MCF 10A (cell line): ENCODE data around the gene PLEKHB1. TPM values are rescaled to one million over a fixed set of nuclear protein-coding genes. Genes with fewer than 3 reads are reported as not detected.

Experiments used
- BruUV-seq: library from RNA; stranded (reverse); fragments of 400-500 nt; replicated peaks from 2 replicates; lab custom pipeline; 2021; lab: Mats Ljungman, UMichigan
- CTCF ChIA-PET: fragments of 300-600 bp; sonication (Branson Sonifier 250); formaldehyde crosslinking; extraction: SDS; loops from one replicate; lab custom pipeline; 2021; ENCODE audit warnings: antibody characterized with exemption, inconsistent platforms; lab: Yijun Ruan, JAX
- POLR2A ChIA-PET: fragments of 300-600, 350-650 bp; sonication (Branson Sonifier 250); formaldehyde crosslinking; extraction: SDS; loops from one replicate; lab custom pipeline; 2020; ENCODE audit warnings: antibody characterized with exemption, inconsistent platforms; lab: Yijun Ruan, JAX
- DNase-seq: peaks from one replicate; pipeline ENCODE4 v3.0.0-alpha.2; 2018; ENCODE audit not compliant: unreplicated experiment
- H3K27ac Mint-ChIP-seq: one replicate; pipeline ENCODE4 v1.8.0; 2022; ENCODE audit warnings: mild to moderate bottlenecking, low read depth, mixed read lengths; ENCODE audit not compliant: unreplicated experiment
- H3K27me3 Mint-ChIP-seq: one replicate; pipeline ENCODE4 v1.8.0; 2022; ENCODE audit warnings: mixed read lengths; ENCODE audit not compliant: insufficient read depth, unreplicated experiment
- H3K36me3 Mint-ChIP-seq: one replicate; pipeline ENCODE4 v1.8.0; 2022; ENCODE audit warnings: mild to moderate bottlenecking, moderate library complexity, mixed read lengths; ENCODE audit not compliant: insufficient read depth, unreplicated experiment
- H3K4me1 Mint-ChIP-seq: one replicate; pipeline ENCODE4 v1.8.0; 2022; ENCODE audit warnings: mixed read lengths; ENCODE audit not compliant: insufficient read depth, unreplicated experiment
- H3K4me3 Mint-ChIP-seq: one replicate; pipeline ENCODE4 v1.8.0; 2022; ENCODE audit warnings: mild to moderate bottlenecking, moderate library complexity, mixed read lengths; ENCODE audit not compliant: unreplicated experiment
- H3K9me3 Mint-ChIP-seq: one replicate; pipeline ENCODE4 v1.8.0; 2022; ENCODE audit warnings: mixed read lengths; ENCODE audit not compliant: unreplicated experiment
- CTCF ChIP-seq: fragments of 200-600 bp; IDR thresholded peaks from one replicate; pipeline ENCODE4 v1.8.0; 2022; ENCODE audit warnings: antibody characterized with exemption, mild to moderate bottlenecking; ENCODE audit not compliant: unreplicated experiment
- intact Hi-C: fragments of 100-400 bp; cut with micrococcal nuclease; formaldehyde crosslinking; loops from 2 replicates; pipeline ENCODE4 v1.14.1; 2022
- total RNA-seq: library from RNA; stranded (reverse); gene quantifications from 2 replicates; pipeline ENCODE4 v1.2.3, GENCODE V29; 2022

The PLEKHB1 gene
- total RNA-seq, 1 experiment from 2014 or later: not detected

DNA sequence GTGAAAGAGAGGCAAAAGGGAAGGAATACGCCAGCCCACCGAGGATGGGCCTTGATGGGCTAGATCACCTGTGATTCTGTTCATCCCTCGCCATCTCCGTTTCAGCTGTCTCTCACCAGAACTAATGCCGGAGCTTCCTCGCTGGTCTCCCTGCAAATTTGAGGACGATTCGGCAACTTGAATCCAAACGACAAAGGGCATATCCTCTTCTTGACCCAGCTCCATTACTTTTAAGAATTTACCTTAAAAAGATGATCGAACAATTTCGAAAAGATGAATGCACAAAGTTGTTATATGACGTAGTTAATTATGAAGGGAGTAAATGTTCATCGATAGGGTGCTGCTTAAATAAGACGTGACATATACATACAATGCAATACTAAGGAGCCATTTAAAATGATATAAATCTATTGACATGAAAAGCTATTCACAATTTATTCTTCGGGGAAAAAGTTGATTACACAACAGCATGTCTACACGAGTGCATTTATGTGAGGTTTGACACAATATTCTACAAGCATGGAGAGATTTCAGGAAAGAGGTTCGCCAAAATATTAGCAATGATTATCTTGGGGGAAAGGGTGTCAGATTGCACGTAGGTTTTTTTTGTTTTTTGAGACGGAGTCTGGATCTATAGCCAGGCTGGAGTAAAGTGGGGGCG lies 47.5 kb upstream of the PLEKHB1 start:
- TF ChIP-seq CTCF: no peak
- no peaks in the 10 kb centered on the region for H3K36me3 Mint-ChIP-seq
- peak overlapping the region; percentile 76 for H3K27ac Mint-ChIP-seq
- H3K4me1 Mint-ChIP-seq: peaks cover 18% of the 10 kb centered on the region
- H3K27me3 Mint-ChIP-seq: no peaks in the 10 kb centered on the region
- POLR2A ChIA-PET: interaction anchor here (0.6 to 1.8 kb wide), 22 partner anchors 8 to 1087 kb away, joined by 3 to 8 read pairs (median 4); partner anchors contain the start of genes ARHGEF17, C2CD3, MRPL48 and PPME1
- CTCF ChIA-PET: interaction anchor here (0.6 to 1.2 kb wide), 8 partner anchors 10 to 204 kb away, joined by 3 to 4 read pairs (median 3); no protein-coding TSS in a partner anchor
- intact Hi-C loops: loop anchor here (1.0 kb wide), 1 partner anchor 120 kb away; no protein-coding TSS in a partner anchor
- DNase-seq: no peak
- peak overlapping the region; percentile 89 for H3K4me3 Mint-ChIP-seq
- BruUV-seq: TSS peak; percentile 89
- no peaks in the 10 kb centered on the region for H3K9me3 Mint-ChIP-seq

GRCh38 chr11:73612601-73613140 lies 33.7 kb upstream of the PLEKHB1 start:
- Mint-ChIP-seq H3K27ac (no peak overlapping the region), H3K4me1 (no peaks in the 10 kb centered on the region), H3K9me3 (no peaks in the 10 kb centered on the region), H3K36me3 (no peaks in the 10 kb centered on the region), H3K27me3 (no peaks in the 10 kb centered on the region), H3K4me3 (no peak overlapping the region)
- intact Hi-C loops: no loop called here
- ChIA-PET CTCF (interaction anchor here (0.9 to 2.4 kb wide), 3 partner anchors 11 to 61 kb away, joined by 4 to 8 read pairs (median 4); no protein-coding TSS in a partner anchor), POLR2A (interaction anchor here (0.7 kb wide), 1 partner anchor 97 kb away, joined by 3 read pairs; no protein-coding TSS in a partner anchor)
- no peak for DNase-seq
- no peak for TF ChIP-seq CTCF
- BruUV-seq: no TSS peak

- no peaks in the 10 kb centered on the region for H3K4me1 Mint-ChIP-seq
- H3K9me3 Mint-ChIP-seq: no peaks in the 10 kb centered on the region
- CTCF ChIA-PET: no interaction called here
- intact Hi-C loops: no loop called here
- H3K27ac Mint-ChIP-seq: no peak overlapping the region
- TF ChIP-seq CTCF: no peak
- DNase-seq: no peak
- H3K4me3 Mint-ChIP-seq: no peak overlapping the region
- BruUV-seq: no TSS peak
- H3K27me3 Mint-ChIP-seq: no peaks in the 10 kb centered on the region
- POLR2A ChIA-PET: interaction anchor here (1.1 to 1.5 kb wide), 2 partner anchors 15 to 21 kb away, joined by 6 to 7 read pairs; no protein-coding TSS in a partner anchor
- no peaks in the 10 kb centered on the region for H3K36me3 Mint-ChIP-seq
Observed at GRCh38 chr11:73614591-73614990, 31.8 kb upstream of the PLEKHB1 start.

DNA sequence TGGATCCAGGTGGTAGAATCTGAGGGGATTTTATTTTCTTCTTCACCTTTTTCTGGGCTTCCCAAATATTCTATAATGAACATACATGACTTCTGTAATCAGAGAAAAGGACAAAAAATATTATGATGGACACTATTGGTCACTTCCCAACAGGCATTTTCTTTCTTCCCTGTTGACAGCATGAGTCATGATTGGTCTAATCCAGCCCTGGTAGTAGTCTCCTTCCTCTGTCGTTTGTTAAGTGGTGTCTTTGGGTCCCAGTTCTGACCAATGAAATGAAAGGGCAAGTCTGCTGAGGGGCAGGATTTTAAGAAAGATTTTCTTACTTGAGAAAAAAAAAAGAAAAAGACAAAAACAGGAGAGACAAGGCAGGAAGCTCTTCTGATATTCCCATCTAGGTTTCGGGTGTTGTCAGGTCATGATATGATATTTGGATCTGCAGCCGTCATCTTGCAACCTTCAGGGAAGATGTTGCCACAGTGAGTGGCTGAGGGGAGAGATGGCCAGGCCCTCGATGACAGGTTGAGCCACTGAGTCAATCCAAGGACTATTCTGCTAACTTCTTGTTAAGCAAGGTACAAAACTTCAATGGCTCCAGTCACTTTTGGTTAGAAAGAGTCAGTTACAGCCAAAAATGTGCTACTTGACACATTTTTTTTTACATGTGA lies 23.3 kb upstream of the PLEKHB1 start:
- no peak overlapping the region for H3K4me3 Mint-ChIP-seq
- H3K4me1 Mint-ChIP-seq: no peaks in the 10 kb centered on the region
- intact Hi-C loops: no loop called here
- BruUV-seq: no TSS peak
- CTCF ChIA-PET: interaction anchor here (0.6 to 5.0 kb wide), 6 partner anchors 10 to 144 kb away, joined by 3 to 67 read pairs (median 4); no protein-coding TSS in a partner anchor
- H3K27me3 Mint-ChIP-seq: peaks cover 30% of the 10 kb centered on the region
- DNase-seq: no peak
- H3K27ac Mint-ChIP-seq: no peak overlapping the region
- H3K9me3 Mint-ChIP-seq: no peaks in the 10 kb centered on the region
- no peaks in the 10 kb centered on the region for H3K36me3 Mint-ChIP-seq
- no peak for TF ChIP-seq CTCF
- POLR2A ChIA-PET: no interaction called here
